HG03108 (cell line): ENCODE data around the gene PPP2R5C.
A peak's percentile ranks its signal among the peaks of the same experiment; 100 is the strongest.

Experiments
- ATAC-seq: cut with Tn5 transposase; IDR thresholded peaks from one replicate; pipeline ENCODE4 v1.9.1; 2021; ENCODE audit warnings: moderate library complexity; ENCODE audit not compliant: unreplicated experiment

Gene PPP2R5C

DNA sequence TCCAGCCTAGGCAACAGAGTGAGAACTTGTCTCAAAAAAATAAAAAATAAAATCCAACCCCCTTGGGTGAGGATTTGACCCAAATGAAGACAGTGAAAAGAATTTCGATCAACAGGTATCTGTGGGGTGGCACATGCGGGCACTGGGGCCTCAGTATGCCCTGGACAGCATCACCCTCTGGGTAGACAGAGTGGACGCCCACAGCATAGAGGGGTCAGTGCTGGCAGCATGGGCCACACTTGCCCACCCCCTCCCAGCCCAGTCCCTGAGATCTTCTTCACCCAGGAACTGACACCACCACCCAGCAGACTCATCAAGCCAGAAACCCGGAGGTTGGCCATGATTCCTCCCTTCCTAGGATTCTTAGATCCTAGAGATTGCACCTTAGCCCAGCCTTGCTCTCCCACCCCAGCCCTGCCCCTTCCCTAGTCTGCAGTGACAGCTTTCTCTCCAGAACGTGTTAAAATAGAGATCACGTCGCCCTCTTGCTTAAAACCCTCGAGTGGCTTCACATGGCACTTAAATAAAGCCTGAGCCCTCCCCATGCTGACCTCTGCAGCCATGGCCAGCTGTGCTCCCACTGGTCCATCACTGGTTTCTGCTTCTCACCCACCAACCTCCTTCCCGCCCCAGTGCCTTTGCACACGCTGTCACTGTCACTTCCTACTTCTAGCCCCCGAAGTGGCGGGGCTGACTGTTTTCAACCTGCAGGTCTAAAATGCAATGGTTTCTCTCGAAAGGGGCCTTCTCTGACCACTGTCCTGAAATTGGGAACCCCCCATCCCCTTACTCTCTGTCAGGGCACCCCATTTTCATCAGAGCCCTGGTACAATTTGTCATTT lies 176.6 kb downstream of the PPP2R5C start:
- no peak for ATAC-seq

DNA sequence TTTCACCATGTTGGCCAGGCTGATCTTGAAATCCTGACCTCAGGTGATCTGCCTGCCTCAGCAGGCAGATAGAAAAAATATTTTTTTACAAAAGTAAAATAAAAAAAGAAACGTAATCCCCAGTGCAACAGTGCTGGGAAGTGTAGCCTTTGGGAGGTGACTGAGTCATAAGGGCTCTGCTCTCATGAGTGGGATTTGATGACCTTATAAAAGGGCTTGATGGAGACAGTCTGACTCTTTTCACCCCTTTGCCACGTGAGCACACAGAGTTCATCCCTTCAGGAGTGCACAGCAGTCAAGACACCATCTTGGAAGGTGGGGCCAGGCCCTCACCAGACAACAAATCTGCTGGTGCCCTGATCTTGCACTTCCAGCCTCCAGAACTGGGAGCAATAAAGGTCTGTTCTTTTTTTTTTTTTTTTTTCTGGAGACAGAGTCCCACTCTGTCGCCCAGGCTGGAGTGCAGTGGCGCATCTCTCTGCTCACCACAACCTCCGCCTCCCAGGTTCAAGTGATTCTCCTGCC lies 178.2 kb downstream of the PPP2R5C start:
- no peak for ATAC-seq

DNA sequence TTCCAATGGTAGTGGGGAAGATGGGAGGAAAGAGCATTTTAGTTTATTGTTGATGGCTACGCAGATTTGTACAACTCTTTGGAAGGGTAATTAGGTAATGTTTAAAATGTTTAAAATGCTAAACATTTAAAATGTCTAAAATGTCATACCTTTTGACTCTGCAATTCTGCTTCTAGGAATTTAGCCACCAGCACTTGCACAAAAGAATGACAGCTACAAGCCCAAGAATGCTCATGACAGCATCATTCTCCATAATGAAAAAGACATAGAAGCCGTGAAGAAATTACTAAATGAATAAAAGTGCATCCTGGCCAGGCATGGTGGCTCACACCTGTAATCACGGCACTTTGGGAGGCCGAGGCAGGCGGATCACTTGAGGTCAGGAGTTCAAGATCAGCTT lies 182.9 kb downstream of the PPP2R5C start:
- ATAC-seq: no peak

DNA sequence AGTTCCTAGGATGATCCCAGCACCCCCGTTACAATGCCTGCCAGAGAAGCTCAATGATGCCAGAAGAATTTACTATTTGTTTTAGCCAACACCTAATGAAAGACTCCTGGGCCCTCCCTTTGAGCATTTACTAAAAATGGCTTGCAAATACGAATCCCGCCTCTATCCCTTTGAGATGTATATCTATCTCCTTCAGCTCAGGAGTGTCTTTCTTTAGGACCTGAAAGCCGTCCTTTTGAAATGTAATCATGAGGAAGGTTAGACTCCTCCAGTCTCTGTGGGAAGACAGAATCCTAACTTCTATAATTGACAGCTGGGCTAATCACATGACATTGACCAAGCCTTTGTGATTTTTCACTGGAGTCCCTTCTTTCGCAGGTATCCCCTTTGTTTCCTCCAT lies 183.7 kb downstream of the PPP2R5C start:
- ATAC-seq: no peak

DNA sequence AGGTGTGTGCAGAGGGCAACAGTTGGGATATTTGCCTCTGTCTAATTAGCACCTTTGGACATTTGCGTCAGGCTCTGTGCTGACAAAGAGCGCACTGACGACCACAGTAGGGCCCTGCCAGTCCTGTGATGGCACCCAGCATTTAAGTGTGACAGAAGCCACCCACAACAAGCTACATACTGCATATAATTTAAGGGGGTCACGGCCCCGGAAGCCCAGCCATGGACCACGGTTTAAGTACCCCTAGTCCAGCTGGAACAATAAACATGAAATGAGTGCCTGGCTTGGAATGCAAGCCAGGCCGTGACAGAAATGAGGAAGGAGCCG lies 186.0 kb downstream of the PPP2R5C start:
- no peak for ATAC-seq

DNA sequence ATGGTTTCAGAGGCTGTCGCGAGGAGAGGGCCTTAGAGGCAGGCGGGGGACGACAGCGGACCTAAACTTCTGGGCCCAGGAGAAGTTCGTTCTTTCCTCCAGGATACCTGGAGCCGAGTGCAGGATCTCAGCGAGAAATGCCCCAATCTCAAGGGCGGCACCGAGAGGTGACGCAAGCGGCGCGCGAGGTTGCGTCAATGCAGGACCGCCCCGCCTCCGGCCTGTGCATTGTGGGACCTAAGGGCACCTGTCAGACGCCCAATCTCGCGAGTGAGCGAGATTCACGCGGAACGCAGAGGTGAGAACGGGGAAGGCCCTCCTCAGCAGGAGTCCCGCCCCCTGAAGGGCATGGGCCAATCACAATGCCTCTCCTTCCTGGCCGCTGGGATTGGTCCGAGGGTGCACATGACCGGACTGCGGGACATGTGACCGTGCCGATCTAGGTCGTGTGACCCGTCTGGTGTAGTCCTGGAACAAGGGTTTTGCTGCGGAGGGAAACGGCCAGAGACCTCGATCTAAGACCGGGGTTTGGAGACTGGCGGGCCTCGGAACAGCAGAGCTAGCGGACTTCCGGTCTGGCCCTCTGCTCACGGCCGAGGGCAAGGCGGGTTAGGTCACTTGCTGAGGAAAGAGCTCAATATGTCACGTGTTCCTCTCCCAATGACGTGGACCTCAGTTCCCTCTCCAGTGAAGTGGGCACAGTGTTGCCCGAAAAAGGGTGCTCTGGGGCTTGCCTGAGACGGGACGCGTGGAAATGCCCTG lies 186.6 kb downstream of the PPP2R5C start:
- peak; percentile 95 for ATAC-seq

DNA sequence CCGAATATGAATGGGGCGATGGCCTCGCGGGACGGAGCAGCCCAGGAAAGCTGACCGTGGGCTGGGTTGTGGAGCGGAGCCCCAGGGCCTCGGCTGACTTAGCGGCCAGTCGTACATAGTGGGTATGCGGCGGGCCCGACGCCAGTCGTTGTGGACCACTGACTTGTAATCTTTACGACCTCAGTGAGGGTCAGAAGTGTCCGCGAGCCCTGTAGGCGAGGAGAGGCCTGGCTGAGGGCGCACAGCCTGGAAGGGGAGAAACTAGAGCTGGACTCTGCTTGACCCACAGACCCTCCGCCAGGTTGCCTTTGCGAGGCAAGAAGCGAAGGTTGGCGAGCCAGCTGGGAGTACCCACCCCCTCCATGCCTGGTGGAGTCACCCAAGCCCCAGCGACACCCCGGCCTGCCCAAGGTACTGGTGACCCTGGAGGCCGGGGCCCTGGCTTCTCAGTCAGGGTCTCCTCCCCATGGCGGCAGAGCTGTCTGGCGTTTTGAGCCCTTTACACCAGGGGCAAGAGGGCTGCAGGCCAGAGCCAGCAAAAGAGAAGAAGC lies 187.2 kb downstream of the PPP2R5C start:
- no peak for ATAC-seq

DNA sequence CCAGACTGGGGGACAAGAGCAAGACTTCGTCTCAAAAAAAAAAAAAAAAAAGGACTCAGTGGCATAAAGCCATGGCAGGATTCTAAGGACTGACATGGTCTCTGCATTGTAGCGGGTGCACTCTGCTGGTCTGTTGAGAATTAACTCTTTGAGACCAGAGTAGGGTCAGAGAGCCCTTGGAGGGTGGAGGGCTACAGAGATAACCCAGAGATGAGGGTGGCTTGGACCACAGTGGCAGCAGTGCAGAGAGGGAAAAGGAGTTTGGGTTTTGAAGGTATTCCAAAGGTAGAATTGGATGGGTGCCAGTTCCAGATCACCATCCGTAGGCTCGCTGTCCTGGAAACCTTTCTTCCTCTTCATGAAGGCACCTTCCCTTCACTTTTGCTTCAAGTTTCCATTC lies 188.6 kb downstream of the PPP2R5C start:
- ATAC-seq: no peak

DNA sequence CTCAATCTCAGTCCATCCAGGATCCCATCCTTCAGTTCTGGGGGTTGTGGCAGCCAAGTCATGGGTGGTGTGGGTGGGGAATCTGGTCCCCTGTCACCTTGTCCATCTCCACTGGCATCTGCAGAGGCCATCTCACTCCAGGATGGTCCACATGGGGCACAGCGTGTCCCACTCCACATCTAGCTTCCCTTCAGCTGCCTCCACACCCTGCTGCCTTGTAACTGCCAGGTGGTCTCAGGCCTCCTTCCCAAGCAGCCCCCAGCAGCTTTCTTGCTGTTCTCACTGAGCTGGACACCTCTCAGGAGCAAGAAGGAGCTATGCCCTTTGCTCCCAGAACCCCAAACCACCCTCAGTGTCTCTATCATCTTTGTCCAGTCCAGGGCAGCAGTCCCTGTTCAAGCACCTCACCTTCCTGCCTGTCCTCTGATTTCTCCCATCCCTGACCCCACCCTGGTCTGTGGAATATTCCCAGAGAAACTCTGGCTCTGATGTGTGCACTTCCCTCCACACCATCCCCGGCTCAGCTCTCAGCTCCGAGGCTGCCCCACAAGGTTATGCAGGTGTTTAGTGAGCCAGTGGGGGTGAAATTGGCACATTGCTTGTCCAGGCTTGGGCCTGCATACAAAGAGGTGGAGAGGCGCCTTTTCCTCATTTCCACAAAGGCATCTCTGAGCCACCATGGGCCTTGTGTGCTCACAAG lies 189.2 kb downstream of the PPP2R5C start:
- ATAC-seq: no peak

DNA sequence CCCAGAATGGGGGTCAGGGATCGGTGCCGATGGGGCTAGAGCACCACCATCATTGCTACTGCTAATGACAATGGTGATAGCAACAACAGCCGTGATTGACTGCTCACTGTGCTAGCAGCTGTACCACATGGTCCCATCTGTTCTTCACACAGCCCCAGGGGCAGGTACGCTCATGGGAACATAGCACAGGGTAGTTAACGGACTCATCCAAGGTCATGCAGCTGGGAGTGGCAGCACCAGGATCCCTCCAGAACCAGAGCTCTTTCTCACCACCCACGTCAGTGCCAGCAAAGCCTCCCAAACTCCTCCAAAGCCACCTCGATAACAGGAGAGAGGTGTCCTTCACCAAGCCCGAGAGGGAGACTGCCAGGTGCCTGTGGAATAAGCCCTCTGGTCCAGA lies 191.6 kb downstream of the PPP2R5C start:
- no peak for ATAC-seq

DNA sequence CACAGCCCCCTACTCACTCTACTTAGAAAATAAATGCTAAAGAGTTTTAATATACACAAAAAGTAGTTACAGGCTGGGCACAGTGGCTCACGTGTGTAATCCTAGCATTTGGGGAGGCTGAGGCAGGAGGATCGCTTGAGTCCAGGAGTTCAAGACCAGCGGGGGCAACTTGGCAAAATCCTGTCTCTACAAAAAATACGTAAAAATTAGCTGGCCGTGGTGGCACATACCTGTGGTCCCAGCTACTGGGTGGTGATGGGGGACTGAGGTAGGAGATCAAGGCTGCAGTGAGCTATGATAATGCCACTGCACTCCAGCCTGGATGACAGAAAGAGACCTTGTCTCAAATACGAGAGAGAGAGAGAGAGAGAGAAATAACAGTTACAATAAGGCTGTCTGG lies 193.0 kb downstream of the PPP2R5C start:
- no peak for ATAC-seq

DNA sequence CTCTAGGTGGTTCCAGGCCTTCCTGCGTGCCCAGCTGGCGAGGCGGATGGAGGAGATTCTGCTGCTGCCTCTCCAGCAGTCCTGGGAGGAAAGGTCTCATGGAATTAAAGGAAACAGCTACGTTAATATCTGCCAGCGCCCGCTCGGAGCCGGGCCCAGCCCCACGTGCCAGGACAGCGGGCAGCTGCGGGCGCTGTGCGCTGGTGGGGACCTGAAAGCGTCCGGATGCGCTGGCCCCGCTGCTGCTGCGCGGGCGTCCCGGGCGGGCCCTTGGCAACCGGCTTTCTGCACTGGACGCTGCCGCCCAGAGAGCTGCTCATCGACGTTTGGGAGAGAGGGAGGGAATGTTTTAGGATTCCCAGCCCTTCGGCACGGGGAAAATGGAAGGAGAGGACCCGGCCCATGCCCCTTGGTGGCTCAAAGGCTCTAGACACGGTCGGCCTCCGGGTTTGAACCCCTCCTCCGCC lies 194.2 kb downstream of the PPP2R5C start:
- no peak for ATAC-seq

DNA sequence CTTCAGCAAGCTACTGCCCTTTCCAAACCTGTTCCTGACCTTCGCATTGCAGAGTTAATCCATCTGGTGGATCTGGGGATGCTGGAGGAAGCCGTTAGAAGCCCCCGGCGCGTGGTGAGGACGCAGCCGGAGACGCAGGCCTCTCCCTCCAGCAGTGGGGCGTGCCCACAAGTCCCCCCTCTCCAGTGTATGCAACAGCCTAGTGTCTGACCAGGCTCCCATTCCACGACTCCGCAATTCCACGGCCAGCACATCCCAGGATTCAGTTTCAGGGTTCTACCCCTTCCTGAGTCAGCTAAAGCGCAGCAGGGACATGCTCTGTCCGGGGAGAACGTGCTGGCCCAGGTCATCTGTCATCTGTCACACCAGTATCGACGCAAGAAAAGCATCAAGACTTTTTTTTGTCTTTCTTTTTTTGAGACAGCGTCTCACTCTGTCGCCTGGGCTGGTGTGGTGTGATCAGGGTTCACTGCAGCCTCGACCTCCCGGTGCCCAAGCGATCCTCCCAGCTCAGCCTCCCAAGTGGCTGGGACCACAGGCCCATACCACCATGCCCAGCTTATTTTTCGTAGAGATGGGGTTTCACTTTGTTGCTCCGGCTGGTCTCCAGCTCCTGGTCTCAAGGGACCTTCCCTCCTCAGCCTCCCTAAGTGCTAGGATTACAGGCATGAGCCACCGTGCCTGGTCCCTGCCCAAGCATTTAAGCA lies 194.8 kb downstream of the PPP2R5C start:
- ATAC-seq: no peak

DNA sequence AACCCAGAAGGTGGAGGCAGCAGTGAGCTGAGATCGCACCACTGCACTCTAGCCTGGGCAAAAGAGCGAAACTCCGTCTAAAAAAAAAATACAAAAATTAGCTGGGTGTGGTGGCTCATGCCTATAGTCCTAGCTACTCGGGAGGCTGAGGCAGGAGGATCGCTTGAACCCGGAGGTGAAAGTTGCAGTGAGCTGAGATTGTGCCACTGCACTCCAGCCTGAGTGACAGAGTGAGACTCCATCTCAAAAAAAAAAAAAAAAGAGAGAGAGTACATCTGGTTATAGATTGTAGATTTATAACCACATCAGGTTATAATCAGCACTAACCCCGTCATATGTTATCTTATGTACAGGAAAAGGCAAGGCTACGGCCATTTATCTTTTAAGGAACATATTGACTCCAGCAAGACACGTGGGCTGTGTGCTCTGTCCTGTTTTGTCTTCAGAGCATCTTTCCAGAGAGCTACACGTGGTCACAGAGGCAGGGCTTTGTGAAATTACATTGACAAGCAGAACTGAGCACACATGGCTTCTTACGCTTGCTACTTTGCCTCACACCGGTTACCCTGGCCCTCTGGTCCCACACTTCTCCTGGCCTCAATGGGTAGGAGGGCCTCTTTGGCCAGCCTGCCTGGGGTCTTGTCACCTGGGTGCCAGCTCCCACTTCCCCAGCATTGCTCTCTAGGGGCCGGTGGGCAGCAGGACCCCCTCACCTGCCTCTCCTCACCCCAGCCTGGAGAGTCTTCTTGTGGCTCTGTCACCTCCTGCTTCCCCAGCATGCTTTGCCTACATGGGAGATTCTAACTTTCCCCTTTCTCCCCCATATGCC lies 196.1 kb downstream of the PPP2R5C start:
- no peak for ATAC-seq

DNA sequence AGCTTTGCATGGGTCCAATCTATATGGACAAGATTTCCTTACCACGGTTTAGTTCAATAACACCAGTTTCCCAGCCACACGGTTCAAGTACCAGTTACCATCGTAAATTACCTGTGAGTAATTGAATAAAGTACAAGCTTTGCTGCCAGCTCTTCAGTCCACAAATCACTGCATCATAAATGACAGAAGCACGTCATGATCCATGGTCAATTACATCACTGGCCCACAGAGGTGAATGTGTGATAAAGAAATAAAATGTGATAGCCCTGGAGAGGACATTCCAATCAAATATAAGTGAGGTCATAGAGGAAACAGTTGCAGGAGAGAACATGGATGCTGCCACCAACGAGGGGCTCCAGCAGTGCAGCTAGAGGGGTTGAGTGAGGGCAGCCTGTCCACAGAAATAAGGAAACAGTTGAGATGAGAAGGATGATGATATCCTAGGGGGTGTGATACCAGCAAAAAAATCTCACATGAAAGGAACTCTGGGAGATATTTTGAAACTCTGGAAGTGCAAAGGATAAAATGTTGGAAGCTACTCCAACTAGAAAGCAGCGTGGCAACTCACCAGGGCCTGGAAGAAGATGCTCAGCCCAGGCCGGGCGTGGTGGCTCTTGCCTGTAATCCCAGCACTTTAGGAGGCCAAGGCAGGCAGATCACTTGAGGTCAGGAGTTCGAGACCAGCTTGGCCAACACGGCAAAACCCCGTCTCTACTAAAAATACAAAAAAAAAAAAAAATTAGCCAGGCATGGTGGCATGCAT lies 197.1 kb downstream of the PPP2R5C start:
- ATAC-seq: no peak

DNA sequence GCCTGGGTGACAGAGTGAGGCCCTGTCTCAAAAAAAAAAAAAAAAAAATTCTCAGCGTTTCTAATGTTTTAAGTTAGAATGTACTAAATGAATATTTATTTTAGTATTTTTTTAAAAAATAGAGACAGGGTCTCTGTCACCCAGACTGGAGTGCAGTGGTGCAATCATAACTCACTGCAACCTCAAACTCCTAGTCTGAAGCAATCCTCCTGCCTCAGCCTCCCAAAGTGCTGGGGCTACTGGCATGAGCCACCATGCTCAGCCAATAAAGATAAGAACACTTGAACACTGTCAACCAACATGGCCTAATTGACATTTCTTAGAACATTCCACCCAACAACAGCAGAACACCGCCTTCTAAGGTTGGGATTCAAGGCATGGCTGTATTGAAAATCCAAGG lies 197.8 kb downstream of the PPP2R5C start:
- no peak for ATAC-seq

DNA sequence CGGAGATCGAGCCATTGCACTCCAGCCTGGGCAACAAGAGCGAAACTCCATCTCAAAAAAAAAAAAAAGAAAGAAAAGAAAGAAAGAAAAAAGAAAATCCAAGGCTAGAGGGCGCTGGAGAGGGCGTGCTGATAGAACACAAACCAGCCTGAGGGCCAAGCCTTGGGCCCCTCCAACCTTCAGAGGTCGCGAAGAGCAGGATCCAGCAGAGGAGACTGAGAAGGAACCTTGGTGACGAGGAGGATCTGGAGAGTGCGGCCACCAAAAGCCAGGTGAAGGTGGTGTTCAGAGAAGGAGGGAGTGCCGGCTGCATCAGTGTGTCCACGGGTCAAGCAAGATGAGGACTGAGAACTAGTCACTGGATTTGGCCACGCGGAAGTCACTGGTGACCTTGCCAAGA lies 198.7 kb downstream of the PPP2R5C start:
- ATAC-seq: no peak

DNA sequence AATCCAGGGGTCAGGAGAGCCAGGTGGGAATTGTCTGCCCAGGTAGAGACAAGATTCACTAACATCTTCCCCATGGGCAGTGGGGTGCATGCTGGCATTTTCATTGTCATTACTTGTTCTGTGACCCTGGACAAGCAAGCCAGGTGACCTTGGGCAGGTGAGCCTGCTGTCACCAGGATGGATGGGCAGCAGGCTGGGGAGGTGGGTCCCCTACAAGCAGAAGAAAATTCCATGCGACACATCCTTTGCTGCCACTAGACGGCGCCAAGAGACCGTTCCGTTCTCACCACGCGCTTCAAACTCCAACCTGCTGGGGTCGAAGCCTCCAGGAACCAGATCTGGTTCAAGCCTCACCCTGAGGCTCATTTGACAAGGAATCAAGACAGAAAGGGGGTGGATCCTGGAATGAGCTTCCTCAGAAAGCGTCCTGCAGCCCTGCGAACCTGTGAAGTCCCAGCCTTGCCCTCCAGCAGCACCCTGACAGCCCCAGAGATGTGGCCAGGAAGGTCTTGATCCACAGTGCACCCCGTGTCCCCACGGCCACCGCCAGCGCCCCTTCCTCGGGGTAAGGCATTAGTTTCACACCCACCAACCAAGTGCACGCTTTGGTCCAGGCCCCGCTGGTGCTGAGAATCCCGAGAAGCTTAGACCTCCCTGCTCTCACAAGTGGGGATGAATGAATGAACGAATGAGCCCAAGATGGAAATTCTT lies 199.7 kb downstream of the PPP2R5C start:
- no peak for ATAC-seq
